Raji (cell line): Measurements from ENCODE around the gene DOCK9.

Source experiments
- POLR2A ChIP-seq: IDR thresholded peaks from 2 replicates; pipeline ENCODE4 v1.6.1; 2011; ENCODE audit warnings: low read depth, low read length, control low read depth; ENCODE audit not compliant: insufficient read depth

DOCK9 gene

DNA sequence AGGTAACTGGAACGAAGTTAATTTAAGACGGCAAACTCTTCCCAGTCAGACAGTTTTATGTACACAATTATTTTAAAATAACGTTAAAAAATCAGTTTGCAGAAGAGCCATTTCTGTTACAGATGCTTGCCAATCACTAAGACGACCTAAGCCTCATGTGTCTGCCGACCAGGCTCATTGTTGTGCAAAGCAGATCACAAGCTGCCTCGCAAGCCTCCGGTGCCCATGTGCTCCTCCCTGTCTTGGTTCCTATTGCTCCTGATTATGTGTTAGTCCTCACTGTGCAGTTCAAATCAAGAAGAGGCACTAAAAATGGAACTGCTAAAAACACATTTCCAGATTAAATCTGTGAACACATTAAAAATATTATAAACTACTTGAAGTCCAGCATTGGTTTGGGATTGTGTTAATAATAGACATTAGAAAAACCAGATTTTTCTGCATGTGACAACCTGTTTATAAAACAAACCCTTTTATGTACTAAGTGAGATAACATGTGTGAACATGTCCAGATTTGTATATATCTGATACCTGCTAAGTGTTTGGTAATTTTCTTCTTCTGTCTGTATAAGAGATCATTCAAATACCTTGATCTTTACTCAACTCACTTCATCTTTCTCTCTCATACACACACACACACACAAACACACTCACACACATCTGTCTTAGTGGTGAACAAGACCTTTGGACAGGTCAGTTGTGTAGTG, 143.5 kb downstream of the DOCK9 start:
- TF ChIP-seq POLR2A, result no peak

DNA sequence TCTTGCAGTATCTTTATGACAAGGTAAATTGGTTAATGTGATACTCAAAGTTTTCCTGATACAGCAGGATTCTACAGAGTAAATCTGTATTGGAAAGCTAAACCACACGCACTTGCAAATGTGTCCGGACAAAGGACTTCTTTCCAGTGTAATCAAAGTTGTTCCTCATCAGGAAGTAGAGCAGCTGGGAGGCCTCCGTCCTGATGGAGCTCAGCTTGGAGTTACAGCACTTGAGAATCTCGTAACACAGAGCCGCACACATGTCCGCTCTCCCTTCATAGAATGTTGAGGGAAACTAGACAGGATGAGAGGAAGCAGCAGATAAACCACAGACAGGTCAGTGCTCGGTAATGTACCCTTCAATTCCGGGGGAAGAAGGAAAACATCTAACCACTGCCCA, 146.6 kb downstream of the DOCK9 start:
- TF ChIP-seq POLR2A, result no peak

DNA sequence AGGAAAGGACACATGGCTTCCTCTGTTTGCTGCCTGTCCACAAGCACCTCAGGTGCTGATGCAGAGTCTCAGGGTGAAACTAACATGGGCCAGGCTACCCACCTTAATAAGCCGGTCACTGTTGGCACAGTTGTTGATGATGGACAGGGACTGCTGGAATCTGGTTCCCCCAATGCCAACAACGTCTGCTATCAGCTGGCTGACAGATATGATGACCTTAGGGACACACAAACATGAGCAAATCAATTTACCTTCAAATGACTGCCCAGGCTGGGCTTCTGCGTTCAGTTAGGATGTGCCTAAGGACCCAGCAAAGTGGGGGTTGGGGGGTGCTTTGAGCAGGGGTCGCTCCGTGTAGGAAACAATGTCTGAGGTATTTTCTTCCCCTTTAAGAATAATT, 148.3 kb downstream of the DOCK9 start:
- no peak for TF ChIP-seq POLR2A

DNA sequence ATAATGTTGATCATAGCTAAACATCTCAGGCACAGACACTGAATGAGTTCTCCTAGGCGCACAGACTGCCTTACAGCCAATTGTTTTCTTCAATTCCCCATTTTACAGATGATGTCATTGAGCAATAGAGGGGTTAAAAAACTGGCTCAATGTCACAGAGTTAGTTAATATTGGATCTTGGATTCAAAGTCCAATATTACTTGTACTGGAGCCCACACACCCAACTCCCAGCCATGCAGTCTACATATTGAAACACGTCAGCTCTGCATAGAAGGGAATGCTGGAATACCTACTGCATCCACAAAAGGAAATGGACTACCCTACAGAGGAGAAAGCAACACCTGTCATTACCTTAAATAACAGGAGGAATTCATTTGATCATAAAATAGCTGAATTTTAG, 149.2 kb downstream of the DOCK9 start:
- no peak for TF ChIP-seq POLR2A

DNA sequence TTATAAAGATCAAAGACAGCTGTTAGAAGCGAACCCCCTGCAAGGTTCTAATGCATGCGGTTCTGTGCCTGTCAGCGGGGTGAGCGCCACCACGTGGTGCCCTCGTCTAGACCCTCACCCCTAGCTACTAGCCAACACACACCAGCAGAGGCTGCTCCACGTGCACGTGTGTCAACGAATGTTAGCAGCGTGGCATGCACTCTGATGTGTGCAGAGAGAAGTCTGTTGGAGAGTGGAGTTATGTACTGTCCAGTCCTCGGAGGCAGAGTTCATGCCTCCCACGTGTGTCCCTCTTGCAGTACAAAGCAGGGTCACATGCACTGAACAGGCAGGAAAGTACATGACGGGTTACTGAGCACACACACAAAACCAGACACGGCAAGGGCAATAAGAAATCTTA, 150.4 kb downstream of the DOCK9 start:
- TF ChIP-seq POLR2A, result no peak

DNA sequence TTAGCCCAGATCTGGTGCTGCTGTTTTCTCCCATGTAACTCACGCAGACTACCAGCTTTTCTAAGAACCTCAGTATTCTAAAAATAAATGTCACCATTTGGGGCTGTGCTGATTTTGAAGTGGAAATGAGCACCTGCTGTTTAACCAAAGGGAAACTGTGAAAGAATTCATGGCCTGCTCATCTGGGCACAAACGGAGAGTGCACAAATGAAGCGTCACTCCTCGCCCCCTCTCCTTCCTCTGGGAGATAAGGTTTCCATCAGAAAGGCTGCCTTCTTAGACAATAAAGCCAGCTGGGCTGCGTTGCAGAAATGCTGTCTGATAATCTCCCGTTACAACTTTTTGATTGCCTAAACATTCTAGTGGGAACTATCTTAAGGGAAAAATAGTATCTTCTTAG, 151.7 kb downstream of the DOCK9 start:
- no peak for TF ChIP-seq POLR2A

DNA sequence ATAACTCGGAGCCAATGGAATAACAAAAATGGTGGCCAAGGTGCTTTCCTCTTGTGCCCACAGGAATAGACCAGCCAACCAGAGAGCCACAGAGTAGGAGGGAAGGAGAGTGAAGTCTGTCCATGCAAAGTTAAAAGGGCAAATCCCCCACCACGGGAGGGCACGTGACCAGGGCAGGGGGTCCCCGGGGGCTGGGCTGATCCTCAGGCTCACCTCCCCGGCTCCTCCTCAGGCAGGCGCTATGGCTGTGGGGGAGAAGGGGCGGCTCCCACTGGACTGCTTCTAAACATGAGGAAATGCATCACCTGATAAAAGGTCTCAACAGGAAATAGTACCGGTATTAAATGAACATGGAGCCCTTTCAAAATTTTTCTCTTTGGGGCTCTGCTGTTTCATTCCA, 152.2 kb downstream of the DOCK9 start:
- TF ChIP-seq POLR2A, result no peak

DNA sequence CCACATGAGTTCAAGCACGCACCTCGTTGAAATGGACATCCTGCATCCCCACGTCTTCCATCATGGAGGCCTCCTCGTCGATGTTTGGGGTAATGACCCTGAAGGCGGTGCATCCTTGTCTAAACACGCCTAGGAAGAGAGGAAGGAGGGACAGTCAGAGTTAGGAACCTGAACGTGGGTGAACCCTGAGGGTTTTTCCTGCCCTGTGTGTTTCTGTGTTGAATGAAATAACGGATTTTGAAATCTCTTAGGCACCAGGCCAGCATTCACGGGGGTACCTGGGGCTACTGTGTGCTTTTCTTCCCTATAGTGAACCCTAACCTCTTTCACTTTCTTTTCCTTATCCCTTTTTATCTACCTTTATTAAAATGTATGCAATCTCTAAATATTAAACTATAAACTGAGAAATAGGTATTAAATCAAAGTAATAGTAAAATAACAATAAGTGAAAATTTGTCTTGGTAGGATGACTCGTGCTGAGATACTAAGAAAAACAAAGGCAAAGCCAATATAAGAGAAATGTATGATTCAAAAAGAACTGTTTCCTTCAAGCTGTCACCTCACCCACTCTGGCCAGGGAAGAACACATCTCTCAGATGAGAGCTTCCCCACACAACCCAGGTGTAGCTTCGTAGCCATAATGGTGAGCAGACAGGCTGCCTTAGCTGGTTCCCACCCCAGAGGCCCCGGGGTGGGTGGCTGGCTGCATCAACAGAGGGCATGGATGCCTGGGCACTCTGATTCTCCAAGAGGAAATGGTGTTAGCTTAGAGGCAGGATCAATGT, 153.3 kb downstream of the DOCK9 start:
- TF ChIP-seq POLR2A, result no peak

DNA sequence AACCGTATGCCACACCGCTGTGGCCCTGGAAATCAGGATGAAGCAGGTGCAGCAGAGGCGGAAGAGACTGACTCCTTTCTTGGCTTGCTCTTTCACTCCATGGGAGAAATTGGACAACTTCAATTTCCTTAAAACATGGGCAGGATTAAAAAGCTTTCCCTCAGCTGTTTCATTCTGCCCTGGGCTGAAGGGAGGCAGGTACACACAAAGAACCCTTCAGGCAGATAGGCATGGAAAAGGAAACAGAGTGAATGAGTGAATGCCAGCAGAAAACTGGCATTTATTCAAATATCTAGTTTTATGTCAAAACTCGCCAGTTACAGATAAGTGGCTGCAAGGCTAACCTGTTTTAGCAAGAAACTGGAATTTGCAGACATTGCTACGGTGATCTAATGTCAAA, 154.4 kb downstream of the DOCK9 start:
- no peak for TF ChIP-seq POLR2A

DNA sequence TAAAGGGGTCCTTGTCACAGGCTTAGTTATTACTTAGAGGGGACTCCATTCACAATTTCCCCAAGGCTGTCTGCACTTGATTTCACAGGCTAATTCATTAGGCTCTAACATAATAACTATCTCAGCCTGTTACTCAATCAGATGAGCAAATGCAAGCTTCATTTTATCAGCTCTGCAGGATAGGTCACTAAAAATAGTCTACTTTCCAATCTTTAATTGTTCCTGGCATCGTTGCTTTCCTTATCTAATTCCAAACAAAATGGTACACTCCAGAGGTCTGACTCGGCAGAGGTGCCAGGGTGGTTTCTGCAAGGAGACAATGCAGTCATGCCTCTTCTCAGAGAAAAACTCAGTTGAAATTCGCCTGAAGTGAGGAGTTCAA, 155.6 kb downstream of the DOCK9 start:
- no peak for TF ChIP-seq POLR2A

DNA sequence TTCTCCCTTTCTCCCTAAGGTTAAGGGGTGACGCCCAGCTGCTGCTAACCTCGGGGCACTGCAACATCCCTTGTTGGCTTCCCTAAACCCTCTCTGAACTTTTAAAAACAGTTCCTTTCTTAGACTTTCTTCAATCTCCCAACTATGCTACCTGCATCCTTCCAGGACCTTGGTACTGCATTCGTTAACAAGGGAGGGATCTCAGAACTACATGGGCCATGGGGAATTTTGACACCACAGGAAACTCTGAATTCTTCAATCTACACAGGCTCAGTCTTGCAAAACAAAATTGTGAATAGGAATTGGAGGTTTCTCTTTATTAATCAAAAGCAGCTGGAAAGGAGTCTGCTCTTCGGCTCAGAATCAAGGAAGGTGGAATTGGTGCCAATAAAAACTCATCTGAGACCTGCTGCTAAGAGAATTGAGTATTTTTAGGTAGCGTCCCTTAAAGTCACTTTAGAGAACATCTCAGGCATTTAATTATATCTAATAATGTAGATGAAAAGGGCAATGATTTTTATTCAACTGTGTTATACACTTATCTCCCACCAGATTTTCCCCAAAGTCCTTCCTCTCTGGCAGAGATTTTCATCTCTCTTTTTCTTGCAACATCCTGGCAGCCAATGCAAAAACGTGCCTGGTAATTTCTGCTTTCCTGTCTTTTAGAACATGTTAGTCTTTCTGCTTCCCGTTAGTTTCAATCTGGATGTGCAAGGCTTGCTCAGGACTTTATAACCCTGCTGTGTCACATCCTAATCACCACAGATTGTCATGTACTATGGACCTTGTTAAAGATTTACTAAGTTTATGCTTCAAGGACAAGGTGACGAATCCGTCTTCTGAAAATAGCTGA, 156.3 kb downstream of the DOCK9 start:
- no peak for TF ChIP-seq POLR2A

DNA sequence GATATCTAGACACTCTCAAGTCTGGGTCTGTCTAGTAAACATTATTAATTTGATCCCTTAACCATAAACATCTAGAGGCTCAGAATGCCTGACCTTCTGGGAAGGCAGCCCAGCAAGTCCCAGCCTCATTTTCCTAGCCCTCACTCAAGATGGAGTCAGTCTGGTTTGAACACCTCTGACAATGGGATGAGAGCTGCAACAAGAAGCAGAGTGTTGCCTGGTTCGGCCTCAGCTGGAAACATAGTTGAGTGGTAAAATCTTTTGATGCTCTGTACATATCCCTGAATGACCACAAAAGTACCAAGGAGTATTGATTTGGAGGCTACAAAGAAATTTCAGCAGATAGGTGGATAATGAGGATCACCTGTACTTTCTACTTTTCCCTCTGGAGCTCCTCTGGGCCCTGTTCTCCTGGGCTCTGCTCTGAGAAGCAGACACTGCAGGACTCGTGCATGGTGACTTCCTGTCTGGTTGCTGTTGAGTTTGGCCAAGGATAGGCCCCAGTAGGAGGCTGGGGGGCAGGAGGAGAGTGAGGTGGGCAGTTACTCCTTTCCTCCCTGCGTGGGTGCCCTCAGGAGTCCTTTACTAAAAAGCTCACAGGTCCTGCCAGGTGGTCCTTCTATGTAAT, 157.0 kb downstream of the DOCK9 start:
- no peak for TF ChIP-seq POLR2A

DNA sequence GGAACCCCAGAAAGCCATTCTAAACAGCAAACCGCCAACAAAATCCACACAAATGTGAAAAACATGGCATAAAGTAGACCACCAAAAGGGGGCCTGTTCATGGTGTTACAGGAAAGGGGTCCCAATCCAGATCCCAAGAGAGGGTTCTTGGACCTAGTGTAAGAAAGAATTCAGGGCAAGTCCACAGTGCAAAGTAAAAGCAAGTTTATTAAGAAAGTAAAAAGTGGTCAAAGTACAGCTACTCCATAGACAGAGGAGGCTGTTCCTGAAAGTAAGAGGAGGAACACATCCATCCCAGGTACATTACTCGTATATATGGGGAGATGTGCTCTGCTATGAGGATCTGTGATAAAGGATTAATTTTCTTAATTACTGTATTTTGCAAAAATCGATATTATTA, 157.6 kb downstream of the DOCK9 start:
- TF ChIP-seq POLR2A, result no peak

DNA sequence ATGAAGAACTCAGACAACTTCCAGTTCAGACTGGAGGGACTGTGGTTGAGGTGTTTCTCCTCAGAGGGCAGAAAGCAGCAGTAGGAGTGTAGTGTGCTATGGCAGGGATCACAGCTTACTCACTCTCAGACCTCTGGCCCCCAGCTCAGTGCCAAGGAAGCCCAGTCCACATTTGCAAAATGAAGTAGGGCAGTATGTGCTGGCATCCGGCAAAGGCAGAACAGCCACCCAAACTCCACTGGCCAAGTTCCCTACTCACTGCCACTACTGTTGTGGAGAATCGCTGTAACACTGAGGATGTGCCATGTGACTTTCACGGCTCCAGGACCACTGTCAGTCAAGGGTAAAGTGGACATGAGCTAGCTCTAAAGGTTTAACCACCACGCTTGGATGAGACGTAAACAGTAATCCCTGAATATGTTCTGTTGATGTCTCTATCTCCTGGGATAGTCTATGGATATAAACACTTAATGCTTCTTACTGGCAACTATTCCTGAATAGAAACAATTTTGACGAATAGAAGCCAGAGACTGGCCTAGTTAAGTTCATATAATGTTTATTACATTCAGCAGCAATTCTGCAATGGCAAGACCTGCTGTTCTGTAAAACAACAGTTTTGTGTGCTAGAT, 158.4 kb downstream of the DOCK9 start:
- TF ChIP-seq POLR2A, result no peak

DNA sequence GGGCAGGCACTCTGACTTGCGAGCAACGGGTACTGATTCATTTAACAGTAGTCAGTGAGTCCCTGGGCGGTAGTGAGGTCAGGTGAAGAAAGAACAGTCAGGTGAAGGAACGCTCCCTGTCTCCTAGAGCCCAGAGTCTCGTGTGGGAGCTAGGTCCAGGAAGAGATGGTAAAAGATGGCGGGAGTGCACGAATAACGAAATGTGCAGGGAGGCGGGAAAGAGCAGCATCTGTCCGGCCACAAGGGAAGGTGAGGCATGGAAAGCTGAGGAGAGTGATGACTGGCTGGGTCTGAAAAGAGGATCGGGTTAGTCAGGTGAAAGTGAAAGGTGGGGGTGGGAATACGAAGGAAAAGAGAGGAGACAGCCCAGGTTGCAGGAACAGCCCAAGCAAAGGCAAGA, 161.5 kb downstream of the DOCK9 start:
- TF ChIP-seq POLR2A, result no peak

DNA sequence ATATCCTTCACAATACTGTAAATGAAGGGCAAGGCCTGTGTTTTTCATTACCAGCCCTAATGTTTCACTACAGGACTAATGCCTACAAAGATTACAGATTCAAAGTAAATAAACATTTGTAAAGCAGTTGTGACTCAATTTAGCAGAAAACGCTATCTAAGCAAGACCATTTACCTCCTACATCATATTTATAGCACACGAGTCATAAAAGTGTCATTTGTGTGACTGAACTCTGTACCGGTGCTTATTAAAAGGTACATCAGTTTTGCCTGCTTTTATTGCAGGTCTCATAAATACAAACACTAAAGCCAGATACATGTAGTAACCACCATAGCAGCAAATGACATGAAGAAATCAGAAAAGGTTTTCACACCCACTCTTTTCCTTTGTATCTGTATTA, 163.9 kb downstream of the DOCK9 start:
- TF ChIP-seq POLR2A, result no peak

DNA sequence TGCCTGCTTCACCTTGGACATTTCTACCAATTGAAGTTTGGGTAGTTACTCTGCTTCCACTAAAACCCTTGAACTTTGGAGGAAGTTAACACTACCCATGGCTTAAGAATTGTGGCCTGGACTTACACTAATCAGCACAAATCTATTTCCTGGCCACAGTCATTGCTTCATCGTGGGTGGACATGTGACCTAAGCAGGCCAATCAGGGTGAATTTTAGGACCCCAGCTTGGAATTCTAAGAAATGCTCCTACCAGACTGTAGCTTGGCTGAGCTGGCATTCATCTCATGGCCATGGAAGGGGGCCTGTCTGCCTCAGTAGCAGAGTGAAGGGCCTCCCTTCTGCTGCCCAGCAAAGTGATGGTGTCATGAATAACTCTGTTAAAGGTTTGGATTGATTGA, 167.1 kb downstream of the DOCK9 start:
- no peak for TF ChIP-seq POLR2A
